HG02610 (cell line): ENCODE measurements around the gene NMNAT3.
"Not testable (repeated sequence)": the region's sequence is repeated elsewhere in the genome, so short reads cannot be mapped to it uniquely, and the experiment has no call there.

Source experiments
- ATAC-seq: cut with Tn5 transposase; IDR thresholded peaks from one replicate; pipeline ENCODE4 v1.9.1; 2021; ENCODE audit warnings: mild to moderate bottlenecking, moderate library complexity; ENCODE audit not compliant: unreplicated experiment

Gene NMNAT3

DNA sequence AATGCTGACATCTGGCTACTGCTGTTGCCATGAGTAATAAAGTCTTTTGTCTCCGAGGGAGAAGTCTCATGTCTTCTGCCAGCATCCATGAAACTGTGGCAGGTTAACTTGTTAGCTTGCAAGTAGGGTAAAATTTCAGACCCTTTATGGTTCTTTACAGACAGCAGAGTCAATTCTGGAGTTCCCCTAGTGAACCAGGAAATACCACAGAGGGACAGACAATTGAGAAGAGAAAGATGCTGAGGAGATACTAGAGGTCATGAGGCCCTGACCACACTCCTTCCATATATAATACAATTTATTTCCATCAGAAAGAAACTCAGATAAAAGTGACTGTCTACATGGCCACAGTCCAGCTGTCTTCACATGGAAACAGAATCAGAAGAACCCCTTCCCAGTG lies 38.1 kb downstream of the NMNAT3 start:
- peak; percentile 68 for ATAC-seq

DNA sequence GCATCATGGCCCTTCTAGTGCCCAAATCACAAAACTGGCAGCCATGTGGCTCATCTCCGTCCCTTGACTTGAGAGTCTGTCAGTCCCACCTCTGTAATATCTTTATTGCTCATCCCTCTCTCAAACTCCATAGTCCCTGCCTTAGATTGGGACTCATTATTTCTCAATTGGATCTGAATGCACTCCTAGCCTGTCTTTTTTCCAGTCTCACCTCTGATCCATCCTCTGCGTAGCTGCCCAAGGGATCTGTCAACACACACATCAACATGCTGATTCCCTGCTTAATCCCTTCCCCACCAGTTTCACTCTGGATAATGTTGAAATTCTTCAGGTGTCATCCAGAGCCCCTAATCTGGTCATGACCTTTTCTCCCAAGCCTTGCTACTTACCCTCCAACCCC lies 39.3 kb downstream of the NMNAT3 start:
- no peak for ATAC-seq

GRCh38 chr3:139636511-139636910 lies 41.3 kb downstream of the NMNAT3 start:
- ATAC-seq = no peak

DNA sequence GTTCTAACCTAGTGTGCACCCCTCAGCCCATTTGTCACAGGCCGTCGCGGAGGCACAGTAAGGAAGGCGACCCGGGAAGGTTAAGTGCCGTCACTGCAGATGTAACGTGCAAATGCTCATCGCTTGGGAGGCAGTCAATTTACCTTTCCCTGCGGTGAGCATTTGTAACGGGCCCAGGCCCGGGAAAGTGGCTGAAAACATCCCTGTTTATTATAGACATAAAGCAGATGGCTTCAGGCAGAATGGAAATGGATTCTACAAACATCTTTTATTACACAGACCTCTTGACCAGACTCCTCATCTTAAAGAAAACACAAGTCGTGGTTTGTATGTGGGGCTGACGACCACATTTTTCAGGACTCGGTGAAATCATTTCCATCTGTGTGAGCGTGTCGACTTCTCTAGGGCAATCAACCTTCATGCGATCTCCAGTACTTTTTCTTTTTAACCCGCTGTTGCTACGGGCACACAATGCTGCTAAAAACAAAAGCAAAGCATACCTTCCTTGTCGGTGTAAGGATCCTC lies 43.6 kb downstream of the NMNAT3 start:
- no peak for ATAC-seq

DNA sequence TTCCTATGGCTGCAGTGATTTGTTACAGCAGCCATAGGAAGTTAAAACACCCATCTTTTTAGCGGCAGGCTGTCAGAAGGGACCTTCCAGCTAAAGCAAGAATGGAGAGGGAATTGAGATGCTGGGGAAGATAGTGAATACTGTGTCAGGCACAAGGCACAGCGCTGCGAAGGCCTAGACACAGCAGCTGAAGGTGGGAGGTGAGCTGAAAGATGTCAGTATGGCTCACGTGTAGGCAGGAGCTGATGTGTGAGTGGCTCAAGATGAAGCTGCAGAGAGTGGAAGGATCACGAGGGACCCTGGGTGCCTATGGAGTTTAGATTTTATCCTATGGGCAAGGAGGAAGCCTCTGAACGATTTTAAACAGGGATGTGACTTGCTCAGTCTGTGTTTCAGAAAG lies 44.3 kb downstream of the NMNAT3 start:
- ATAC-seq = no peak

GRCh38 chr3:139630542-139630941 lies 47.2 kb downstream of the NMNAT3 start:
- no peak for ATAC-seq

DNA sequence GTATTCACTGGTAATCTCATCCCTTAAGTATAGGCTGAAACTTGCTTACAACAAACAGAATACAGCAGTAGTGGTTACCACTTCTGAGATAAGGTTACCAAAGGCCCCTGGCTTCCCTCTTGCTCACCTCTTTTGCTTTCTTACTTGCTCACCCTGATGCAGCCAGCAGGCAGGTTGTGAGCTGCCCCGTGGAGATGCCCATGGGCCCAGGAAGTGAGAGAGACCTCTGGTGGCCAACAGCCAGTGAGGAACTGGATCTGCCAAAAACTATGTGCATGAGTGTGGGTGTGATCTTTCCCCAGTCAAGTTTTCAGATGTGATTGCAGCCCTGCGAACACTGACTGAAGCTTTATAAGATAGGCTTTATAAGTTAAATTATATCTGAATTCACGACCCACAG lies 48.7 kb downstream of the NMNAT3 start:
- peak; percentile 73 for ATAC-seq

DNA sequence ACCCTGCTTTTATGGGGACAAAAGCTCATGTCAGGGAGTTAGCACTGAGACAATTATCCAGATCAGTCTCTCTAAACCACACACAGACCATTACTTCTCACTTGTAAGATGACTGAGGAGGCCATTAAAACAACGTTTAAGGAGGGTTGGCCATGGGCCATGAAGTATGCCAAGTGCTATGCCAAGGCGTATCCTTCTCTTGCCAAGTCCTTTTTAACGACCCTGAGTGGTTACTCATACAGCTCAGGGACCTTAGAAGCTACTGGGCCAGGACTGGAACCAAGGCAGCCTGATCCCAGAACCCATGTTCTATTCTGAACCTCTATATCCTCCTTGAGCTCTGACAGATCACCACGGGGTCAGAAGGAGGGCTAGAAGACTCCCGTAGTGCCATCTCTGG lies 50.0 kb downstream of the NMNAT3 start:
- ATAC-seq = no peak

DNA sequence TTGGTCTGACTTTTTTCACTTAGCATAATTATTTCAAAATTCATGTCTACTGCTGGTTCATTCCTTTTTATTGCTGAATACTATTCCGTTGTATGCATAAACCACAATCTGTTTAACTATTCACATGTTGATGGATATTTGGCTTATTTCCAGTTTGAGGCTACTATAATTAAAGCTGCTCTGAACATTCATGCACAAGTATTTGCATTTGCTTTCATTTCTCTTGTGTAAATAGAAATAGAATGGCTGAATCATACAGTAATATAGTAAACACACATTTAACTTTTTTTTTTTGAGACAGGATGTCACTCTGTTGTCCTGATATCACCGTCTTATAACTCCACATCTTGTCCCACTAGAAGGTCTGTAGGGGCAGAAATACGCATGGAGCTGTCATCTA lies 57.3 kb downstream of the NMNAT3 start:
- ATAC-seq = no peak

- ATAC-seq = no peak
These were observed 58.3 kb downstream of the NMNAT3 start for GRCh38 chr3:139619484-139619883.

- ATAC-seq = no peak
These were observed 60.0 kb downstream of the NMNAT3 start for GRCh38 chr3:139617672-139618268.

DNA sequence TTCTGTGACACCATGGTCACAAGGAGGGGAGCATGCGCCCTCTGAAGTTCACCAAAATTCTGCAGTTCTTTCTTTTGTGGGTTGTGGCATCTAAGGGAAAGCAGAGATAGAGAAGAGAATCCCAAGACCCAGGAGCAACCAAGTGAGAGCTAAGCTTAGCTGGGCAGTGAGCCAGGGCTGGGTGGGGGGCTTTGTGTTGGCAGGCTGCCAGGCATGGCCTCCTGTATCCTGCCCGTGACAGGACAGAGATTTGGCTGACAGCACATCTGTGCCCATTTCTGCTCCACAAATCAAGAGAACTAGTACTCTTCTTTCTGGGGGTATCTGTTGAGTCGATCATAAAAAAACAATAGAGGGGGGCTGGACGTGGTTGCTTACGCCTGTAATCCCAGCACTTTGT lies 66.2 kb downstream of the NMNAT3 start:
- ATAC-seq = no peak

DNA sequence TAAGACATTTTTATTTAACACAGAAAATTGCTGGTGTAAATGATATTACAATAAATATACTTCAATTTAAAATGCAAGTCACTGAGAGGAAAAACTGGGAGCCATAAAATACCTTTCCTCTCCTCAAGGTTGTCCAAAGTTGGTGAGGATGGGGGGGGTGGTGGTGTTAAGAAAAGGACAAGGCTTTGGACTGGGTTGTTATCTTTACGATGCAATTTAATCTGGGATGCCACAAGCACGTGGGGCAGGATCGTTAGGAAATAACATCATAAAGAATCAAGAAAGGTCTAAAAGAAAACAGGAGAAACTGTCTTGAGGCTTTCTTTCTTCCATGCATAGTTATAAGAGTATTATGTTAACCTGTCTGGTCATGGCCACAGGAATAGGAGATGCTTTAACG lies 66.9 kb downstream of the NMNAT3 start:
- ATAC-seq = no peak

DNA sequence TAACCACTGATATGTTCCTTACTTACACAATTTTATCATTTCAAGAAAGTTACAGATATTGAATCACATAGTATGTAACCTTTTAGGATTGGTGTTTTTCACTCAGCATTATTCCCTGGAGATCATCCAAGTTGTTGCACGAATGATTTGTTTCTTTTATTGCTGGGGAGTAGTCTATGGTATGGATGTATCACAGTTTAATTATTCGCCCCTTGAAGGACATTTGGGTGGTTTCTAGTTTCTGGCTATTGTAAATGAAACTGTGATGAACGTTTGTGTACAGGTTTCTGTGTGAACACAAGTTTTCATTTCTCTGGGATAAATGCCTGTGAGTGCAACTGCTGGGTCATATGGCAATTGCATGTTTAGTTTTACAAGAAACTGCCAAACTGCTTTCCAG lies 68.8 kb downstream of the NMNAT3 start:
- no peak for ATAC-seq

GRCh38 chr3:139608108-139608380 lies 69.7 kb downstream of the NMNAT3 start:
- no peak for ATAC-seq

DNA sequence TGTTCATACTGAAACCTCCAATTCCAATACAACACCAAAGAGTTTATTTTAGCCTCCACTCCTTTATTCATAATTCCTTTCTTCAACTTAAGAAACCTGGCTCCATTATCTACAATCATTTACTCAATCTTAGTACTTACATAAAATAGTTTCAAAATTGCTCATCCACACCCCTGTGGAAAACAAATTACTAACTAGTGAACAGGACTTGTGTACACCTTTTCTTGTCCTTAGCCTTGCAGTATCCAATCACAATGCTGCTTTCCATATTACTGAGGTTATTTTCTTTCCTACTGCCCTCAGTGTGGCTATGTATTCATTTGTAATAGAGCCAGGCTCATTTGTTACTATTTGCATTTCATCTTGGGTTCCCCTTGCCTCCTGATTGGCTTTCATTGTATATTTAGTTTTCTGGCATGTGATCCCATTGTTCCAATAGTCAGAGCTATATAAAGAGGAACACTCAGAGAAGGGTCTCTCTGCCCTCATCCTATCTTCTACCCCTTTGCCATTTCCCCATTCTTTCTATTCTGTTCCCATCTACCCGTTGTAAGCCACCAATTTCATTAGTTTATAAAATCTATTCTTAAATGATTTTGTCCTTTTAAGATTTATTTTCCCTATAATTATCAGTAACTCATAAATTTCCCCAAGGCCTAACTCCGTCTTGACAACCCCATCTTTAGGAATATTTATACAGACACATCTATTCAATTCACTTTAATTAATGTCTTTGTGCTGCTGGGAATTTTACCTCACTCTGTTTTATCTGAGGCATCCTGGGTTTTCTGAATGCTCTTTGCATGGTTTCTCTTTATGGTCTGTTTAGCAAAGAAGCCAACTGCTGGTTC lies 70.3 kb downstream of the NMNAT3 start:
- ATAC-seq = no peak

DNA sequence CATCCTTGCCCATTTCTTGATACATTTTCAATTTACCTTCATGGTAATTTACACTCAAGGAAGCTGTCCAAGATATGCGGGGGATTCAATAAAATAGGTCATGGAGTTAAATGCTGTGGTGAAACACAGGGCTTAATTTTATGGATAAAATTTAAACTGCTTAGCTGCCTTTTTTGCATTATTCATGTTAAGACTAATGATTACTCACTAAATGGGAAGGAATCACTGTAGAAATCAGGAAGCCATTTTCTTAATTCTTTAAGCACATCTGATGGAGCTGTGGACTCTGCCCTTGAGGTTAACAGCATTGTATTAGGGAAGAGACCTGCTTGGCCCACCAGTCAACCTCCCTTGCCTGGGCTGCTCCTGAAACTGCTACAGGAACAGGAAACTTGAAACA lies 75.8 kb downstream of the NMNAT3 start:
- ATAC-seq = no peak

- no peak for ATAC-seq
These were observed 76.4 kb downstream of the NMNAT3 start for GRCh38 chr3:139601191-139601961.

GRCh38 chr3:139597947-139598346 lies 79.8 kb downstream of the NMNAT3 start:
- ATAC-seq = no peak

- not testable (repeated sequence) for ATAC-seq
These were observed 86.6 kb downstream of the NMNAT3 start for GRCh38 chr3:139591186-139591585.

DNA sequence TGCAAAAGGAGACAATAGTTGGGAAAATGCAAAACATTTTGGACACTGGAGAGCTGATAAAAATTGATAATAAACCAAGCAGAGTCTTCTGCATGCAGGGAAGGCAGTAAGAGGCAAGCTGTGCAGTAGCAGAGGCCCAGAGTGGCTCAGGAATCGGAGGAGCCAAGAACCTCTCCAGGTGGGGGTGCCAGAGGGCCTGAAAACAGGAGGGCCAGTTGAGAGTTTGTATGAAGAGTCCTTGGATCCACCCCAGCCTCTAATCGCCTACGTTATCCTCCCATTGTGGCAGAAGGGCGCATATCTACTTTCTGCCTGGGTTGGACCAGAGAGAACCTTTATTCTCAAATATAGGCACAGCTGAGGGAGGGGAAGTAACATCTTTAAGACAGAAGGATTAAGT lies 89.3 kb downstream of the NMNAT3 start:
- ATAC-seq = no peak

- ATAC-seq = no peak
These were observed 90.0 kb downstream of the NMNAT3 start for GRCh38 chr3:139587797-139588196.
